HG03442 (cell line): ENCODE measurements around the gene ZNF273.
A peak's percentile ranks its signal among the peaks of the same experiment; 100 is the strongest.
"Not testable (repeated sequence)": the region's sequence is repeated elsewhere in the genome, so short reads cannot be mapped to it uniquely, and the experiment has no call there.

Source experiments
- ATAC-seq: cut with Tn5 transposase; IDR thresholded peaks from one replicate; pipeline ENCODE4 v1.9.1; 2021; ENCODE audit warnings: mild to moderate bottlenecking, moderate library complexity; ENCODE audit not compliant: unreplicated experiment

ZNF273 gene

GRCh38 chr7:64944667-64945502, 41.8 kb downstream of the ZNF273 start:
- not testable (repeated sequence) for ATAC-seq

GRCh38 chr7:64945503-64946175, 42.6 kb downstream of the ZNF273 start:
- ATAC-seq, result no peak

- no peak for ATAC-seq
Observed at GRCh38 chr7:64946772-64947171, 43.7 kb downstream of the ZNF273 start.

- no peak for ATAC-seq
Observed at GRCh38 chr7:64947252-64948000, 44.4 kb downstream of the ZNF273 start.

- ATAC-seq, result not testable (repeated sequence)
Observed at GRCh38 chr7:64948774-64949173, 45.7 kb downstream of the ZNF273 start.

GRCh38 chr7:64950673-64951072, 47.6 kb downstream of the ZNF273 start:
- not testable (repeated sequence) for ATAC-seq

GRCh38 chr7:64951250-64951848, 48.3 kb downstream of the ZNF273 start:
- peak; percentile 66 for ATAC-seq

- ATAC-seq, result no peak
Observed at GRCh38 chr7:64959072-64959747, 56.1 kb downstream of the ZNF273 start.

- ATAC-seq, result no peak
Observed at GRCh38 chr7:64965594-64965993, 62.5 kb downstream of the ZNF273 start.

- no peak for ATAC-seq
Observed at GRCh38 chr7:64978497-64979203, 75.6 kb downstream of the ZNF273 start.
